Endothelial cell of umbilical vein (primary cell): ENCODE data around the gene ACAP2.

Source experiments
- CTCF ChIP-seq, 2 donors: IDR thresholded peaks; 1 replicate in 1 of 2; 2 replicates in 1 of 2; pipeline ENCODE4 v1.5.1; 2011; ENCODE audit warnings: low read length in 2 of 2, mild to moderate bottlenecking in 2 of 2, moderate library complexity in 2 of 2, control low read depth in 1 of 2, inconsistent platforms in 1 of 2, low read depth in 1 of 2; ENCODE audit not compliant: insufficient read depth in 1 of 2; ENCODE audit errors: extremely low read depth in 1 of 2
- FOS ChIP-seq: IDR thresholded peaks from 2 replicates; pipeline ENCODE4 v1.6.1; 2011; ENCODE audit warnings: mild to moderate bottlenecking, low read length, moderate library complexity, borderline replicate concordance; ENCODE audit not compliant: insufficient read depth
- POLR2A ChIP-seq: IDR thresholded peaks from 2 replicates; pipeline ENCODE4 v1.6.1; 2012; ENCODE audit warnings: low read depth, mild to moderate bottlenecking, control low read depth, low read length

- TF ChIP-seq POLR2A (no peak), CTCF (IDR thresholded peaks at IDR 0.05; ENCODE audit: extremely low read depth in 1 of 2, insufficient read depth in 1 of 2, low read depth in 1 of 2, low read length in 2 of 2) (no peak), FOS (no peak)
Observed at GRCh38 chr3:195446359-195446758, 3.5 kb upstream of the ACAP2 start.
